ENCODE measurements around the gene KCNK6. TPM values are rescaled to one million over a fixed set of nuclear protein-coding genes. Genes with fewer than 3 reads are reported as not detected.
"Not testable (repeated sequence)": the region's sequence is repeated elsewhere in the genome, so short reads cannot be mapped to it uniquely, and the experiment has no call there.

KCNK6 gene
- total and polyA plus RNA-seq, 2 donors (not counting 3 experiments of a cell fraction or from before 2014, with no cell fraction given) = 7.4 to 11.3 TPM

- H3K4me1 ChIP-seq (ENCODE audit: control insufficient read depth, extremely low read depth, insufficient read depth, low read length); BruUV-seq (replicated peaks); H3K36me3 ChIP-seq (ENCODE audit: control insufficient read depth in 2 of 2, extremely low read depth in 1 of 2, insufficient read depth in 2 of 2, low read length in 2 of 2); dilution Hi-C loops (cut with MboI; ENCODE audit: extremely low pct_ligation_motif_present, low sequenced_read_pairs); POLR2A ChIA-PET; H4K20me1 ChIP-seq (replicated peaks; ENCODE audit: control insufficient read depth, extremely low read depth, insufficient read depth, low read length); H3K4me2 ChIP-seq (ENCODE audit: insufficient read depth, low read length); H2AFZ ChIP-seq (ENCODE audit: low read depth, low read length); FAIRE-seq; H3K9ac ChIP-seq (replicated peaks; ENCODE audit: extremely low read depth, insufficient read depth, low read length); DNase-seq (ENCODE audit: low read depth, low spot score); H3K79me2 ChIP-seq (ENCODE audit: control insufficient read depth, insufficient read depth, low read length); H3K27ac ChIP-seq (ENCODE audit: insufficient read depth, low read depth, low read length); H3K9me3 ChIP-seq (replicated peaks; ENCODE audit: control insufficient read depth, insufficient read depth, low read length); H3K4me3 ChIP-seq (replicated peaks in 1 of 3; ENCODE audit: insufficient read depth in 1 of 3, low read depth in 1 of 3, low read length in 3 of 3); H3K27me3 ChIP-seq (ENCODE audit: control insufficient read depth in 2 of 2, insufficient read depth in 2 of 2, low read length in 2 of 2); H3K9me1 ChIP-seq (replicated peaks; ENCODE audit: control insufficient read depth, extremely low read depth, insufficient read depth, low read length): not testable (repeated sequence)
- CTCF ChIA-PET = interaction anchor here (1.3 kb wide), 1 partner anchor 105 kb away, joined by 5 read pairs; no protein-coding TSS in a partner anchor
- intact Hi-C loops (cut with micrococcal nuclease) = loop anchor here (10.0 kb wide), 1 partner anchor 194 kb away; no protein-coding TSS in a partner anchor
Observed at GRCh38 chr19:38339011-38339410, 19.4 kb downstream of the KCNK6 start.

GRCh38 chr19:38340927-38341326 is 21.3 kb downstream of the KCNK6 start:
- Histone ChIP-seq H3K27ac (ENCODE audit: insufficient read depth, low read depth, low read length) (no peak overlapping the region), H3K4me1 (ENCODE audit: control insufficient read depth, extremely low read depth, insufficient read depth, low read length) (peaks cover 3% of the 10 kb centered on the region), H3K4me3 (replicated peaks in 1 of 3; ENCODE audit: insufficient read depth in 1 of 3, low read depth in 1 of 3, low read length in 3 of 3) (no peak overlapping the region), H2AFZ (ENCODE audit: low read depth, low read length) (no peak overlapping the region), H3K79me2 (ENCODE audit: control insufficient read depth, insufficient read depth, low read length) (no peaks in the 10 kb centered on the region), H3K4me2 (ENCODE audit: insufficient read depth, low read length) (no peak overlapping the region), H3K9ac (replicated peaks; ENCODE audit: extremely low read depth, insufficient read depth, low read length) (no peak overlapping the region), H3K27me3 (ENCODE audit: control insufficient read depth in 2 of 2, insufficient read depth in 2 of 2, low read length in 2 of 2) (no peaks in the 10 kb centered on the region), H3K9me3 (replicated peaks; ENCODE audit: control insufficient read depth, insufficient read depth, low read length) (no peaks in the 10 kb centered on the region), H3K9me1 (replicated peaks; ENCODE audit: control insufficient read depth, extremely low read depth, insufficient read depth, low read length) (no peaks in the 10 kb centered on the region), H3K36me3 (ENCODE audit: control insufficient read depth in 2 of 2, extremely low read depth in 1 of 2, insufficient read depth in 2 of 2, low read length in 2 of 2) (no peaks in the 10 kb centered on the region), H4K20me1 (replicated peaks; ENCODE audit: control insufficient read depth, extremely low read depth, insufficient read depth, low read length) (no peaks in the 10 kb centered on the region)
- dilution Hi-C loops (cut with MboI; ENCODE audit: extremely low pct_ligation_motif_present, low sequenced_read_pairs) (no loop called here), intact Hi-C loops (cut with micrococcal nuclease) (no loop called here)
- ChIA-PET POLR2A (no interaction called here), CTCF (no interaction called here)
- FAIRE-seq = no peak
- BruUV-seq (replicated peaks) = no TSS peak
- no peak for DNase-seq (ENCODE audit: low read depth, low spot score)
- TF ChIP-seq EZH2 (IDR thresholded peaks at IDR 0.05; ENCODE audit: borderline replicate concordance, low read depth, low read length, severe bottlenecking) = no peak
- TF ChIP-seq POLR2AphosphoS5 (IDR thresholded peaks at IDR 0.05; ENCODE audit: insufficient read depth, low read depth, low read length) = no peak
- TF ChIP-seq FOS (IDR thresholded peaks at IDR 0.05; ENCODE audit: borderline replicate concordance, insufficient read depth, low read length) = no peak
- no peak for TF ChIP-seq GATA2 (IDR thresholded peaks at IDR 0.05; ENCODE audit: insufficient read depth, insufficient read length, low read depth, low read length)
- TF ChIP-seq MYC (IDR thresholded peaks at IDR 0.05; ENCODE audit: low read depth, low read length) = no peak
- no peak for TF ChIP-seq CTCF (IDR thresholded peaks at IDR 0.05; ENCODE audit: extremely low read depth in 1 of 2, insufficient read depth in 1 of 2, low read depth in 1 of 2, low read length in 2 of 2)
- no peak for TF ChIP-seq MAX (IDR thresholded peaks at IDR 0.05; ENCODE audit: insufficient read depth, insufficient read length)
